ENCODE data around the gene ATP8B3.

DNA sequence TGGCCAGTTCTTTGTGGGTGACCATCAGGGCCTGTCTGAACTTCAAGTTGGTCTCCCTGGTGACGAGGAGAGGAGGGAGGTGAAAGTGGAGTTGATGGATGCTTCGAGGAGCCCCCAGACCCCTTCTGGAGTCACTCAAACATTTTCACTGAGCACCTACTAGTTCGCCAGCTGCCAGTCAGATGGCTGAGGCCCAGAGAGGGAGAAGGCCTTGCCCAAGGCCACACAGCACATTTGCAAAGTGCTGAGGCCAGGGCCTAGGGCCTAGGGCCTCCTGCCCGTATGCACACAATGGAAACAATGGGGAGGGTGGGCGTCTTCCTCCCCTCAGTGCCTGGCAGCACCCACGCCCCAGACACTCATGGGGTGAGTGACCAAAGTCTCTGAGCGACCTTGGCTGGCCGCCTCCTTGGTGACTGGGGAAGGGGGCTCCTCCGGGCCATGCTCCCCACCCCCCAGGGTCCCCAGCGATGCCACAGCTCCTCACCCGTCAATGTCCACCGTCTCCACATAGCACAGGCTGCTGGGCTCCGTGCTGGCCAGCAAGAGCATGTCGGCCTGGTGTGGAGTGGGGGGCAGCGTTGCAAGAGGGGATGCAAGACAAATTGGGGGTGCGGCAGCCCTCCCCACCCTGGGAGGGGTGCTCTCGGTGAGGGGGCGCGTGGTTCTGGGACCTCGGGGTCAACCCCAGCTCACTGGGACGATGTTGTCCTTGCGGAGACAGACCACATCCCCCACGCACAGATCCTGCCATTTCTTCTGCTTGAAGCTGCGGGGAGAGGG lies 6.5 kb downstream of the ATP8B3 start:
- TF ChIP-seq, protein P1, sequence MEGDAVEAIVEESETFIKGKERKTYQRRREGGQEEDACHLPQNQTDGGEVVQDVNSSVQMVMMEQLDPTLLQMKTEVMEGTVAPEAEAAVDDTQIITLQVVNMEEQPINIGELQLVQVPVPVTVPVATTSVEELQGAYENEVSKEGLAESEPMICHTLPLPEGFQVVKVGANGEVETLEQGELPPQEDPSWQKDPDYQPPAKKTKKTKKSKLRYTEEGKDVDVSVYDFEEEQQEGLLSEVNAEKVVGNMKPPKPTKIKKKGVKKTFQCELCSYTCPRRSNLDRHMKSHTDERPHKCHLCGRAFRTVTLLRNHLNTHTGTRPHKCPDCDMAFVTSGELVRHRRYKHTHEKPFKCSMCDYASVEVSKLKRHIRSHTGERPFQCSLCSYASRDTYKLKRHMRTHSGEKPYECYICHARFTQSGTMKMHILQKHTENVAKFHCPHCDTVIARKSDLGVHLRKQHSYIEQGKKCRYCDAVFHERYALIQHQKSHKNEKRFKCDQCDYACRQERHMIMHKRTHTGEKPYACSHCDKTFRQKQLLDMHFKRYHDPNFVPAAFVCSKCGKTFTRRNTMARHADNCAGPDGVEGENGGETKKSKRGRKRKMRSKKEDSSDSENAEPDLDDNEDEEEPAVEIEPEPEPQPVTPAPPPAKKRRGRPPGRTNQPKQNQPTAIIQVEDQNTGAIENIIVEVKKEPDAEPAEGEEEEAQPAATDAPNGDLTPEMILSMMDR (conservative IDR thresholded peaks at IDR 0.05; ENCODE audit: low read depth, low read length), result no peak
- TF ChIP-seq EZH2 (IDR thresholded peaks at IDR 0.05; ENCODE audit: borderline replicate concordance, low read depth, low read length, poor library complexity, severe bottlenecking), result no peak
